ENCODE measurements around the gene NPM3. TPM values are rescaled to one million over a fixed set of nuclear protein-coding genes. Genes with fewer than 3 reads are reported as not detected.

Gene NPM3
- total RNA-seq, 1 experiment from 2014 or later = 260 TPM

DNA sequence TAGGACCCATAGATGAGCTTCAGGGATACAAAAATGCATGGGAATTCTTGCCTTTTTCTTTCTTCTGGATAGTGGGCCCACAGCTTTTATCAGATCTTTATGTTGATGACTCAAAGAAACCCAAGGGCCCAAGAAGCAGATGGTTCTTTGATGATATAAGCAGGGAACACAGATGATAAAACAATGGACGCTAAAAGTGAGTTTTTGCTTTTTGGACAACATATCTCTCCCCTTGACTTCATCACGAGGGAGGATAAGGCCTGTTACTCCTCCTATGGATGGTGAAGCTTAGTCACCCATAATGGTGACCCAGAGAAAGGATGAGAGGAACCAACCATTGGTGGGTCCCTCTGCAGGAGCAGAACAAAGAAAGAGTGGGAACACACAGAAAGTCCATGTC, 41.5 kb upstream of the NPM3 start (continued):
- TF ChIP-seq MAX (CRISPR knock-in tag; IDR thresholded peaks at IDR 0.05) (no peak), HMGA2 (CRISPR knock-in tag; IDR thresholded peaks at IDR 0.05) (no peak)

DNA sequence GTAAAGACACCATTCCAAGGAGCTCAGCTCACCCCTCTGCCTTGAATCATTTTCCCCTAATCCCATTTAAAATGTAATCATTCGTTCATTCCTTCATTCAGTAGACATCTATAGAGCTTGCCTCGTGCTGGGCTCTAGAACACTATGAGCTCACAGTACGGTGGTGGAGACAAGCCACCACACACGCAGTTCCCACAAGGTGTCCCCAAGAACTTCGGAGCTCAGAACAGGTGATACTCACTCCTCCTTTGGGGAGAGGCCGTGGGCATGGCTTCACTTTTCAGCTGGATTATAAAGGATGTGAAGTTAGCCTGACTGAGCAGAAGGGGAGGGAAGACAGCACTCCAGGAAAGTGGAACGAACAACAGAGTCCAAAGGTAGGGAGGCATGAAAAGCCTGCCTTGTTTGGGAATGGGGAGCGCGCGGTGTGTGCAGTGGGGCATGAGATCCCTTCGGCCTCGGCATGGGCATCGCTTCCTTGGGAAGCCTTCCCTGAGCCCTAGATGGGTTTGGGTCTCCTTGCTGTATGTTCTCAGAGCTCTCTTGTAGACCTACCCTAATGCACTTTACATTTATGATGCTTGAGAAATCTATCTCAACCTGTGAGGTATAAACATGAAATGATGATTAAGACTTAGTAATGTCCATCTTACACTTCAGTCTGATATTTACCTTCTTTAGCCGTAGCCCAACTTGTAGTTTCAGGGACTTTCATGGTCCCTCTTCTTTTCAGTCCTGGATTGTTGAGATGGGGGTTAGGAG, 35.8 kb upstream of the NPM3 start:
- Mint-ChIP-seq H3K4me3 (peak overlapping the region; percentile 88), H3K9me3 (no peaks in the 10 kb centered on the region), H3K36me3 (no peaks in the 10 kb centered on the region), H3K27ac (peak overlapping the region; percentile 92), H3K4me1 (peaks cover 18% of the 10 kb centered on the region), H3K27me3 (ENCODE audit: low read depth) (no peaks in the 10 kb centered on the region)
- ChIA-PET POLR2A (interaction anchor here (0.5 to 3.2 kb wide), 16 partner anchors 10 to 1100 kb away, joined by 3 to 34 read pairs (median 6); partner anchors contain the start of genes ARMH3, DPCD, KCNIP2 and NPM3), CTCF (interaction anchor here (1.0 to 8.4 kb wide), 16 partner anchors 10 to 413 kb away, joined by 3 to 89 read pairs (median 10); partner anchors contain the start of genes KCNIP2 and NPM3)
- peak; percentile 36 for ATAC-seq
- peak; percentile 28 for DNase-seq (ENCODE audit: low spot score)
- TF ChIP-seq CBFB (CRISPR knock-in tag; IDR thresholded peaks at IDR 0.05; ENCODE audit: low read depth) (no peak), IRF1 (CRISPR knock-in tag; IDR thresholded peaks at IDR 0.05) (no peak), ZBTB43 (CRISPR knock-in tag; IDR thresholded peaks at IDR 0.05) (no peak), MAX (CRISPR knock-in tag; IDR thresholded peaks at IDR 0.05) (no peak), ZBTB21 (CRISPR knock-in tag; IDR thresholded peaks at IDR 0.05; ENCODE audit: borderline replicate concordance) (no peak), NR1H2 (CRISPR knock-in tag; IDR thresholded peaks at IDR 0.05) (no peak), ATF3 (CRISPR knock-in tag; conservative IDR thresholded peaks at IDR 0.05) (no peak), ZNF281 (CRISPR knock-in tag; IDR thresholded peaks at IDR 0.05) (no peak), NFATC4 (CRISPR knock-in tag; IDR thresholded peaks at IDR 0.05) (no peak), ZNF416 (CRISPR knock-in tag; IDR thresholded peaks at IDR 0.05) (no peak), FOXP1 (CRISPR knock-in tag; IDR thresholded peaks at IDR 0.05; ENCODE audit: borderline replicate concordance) (no peak)
- TF ChIP-seq, protein P1, sequence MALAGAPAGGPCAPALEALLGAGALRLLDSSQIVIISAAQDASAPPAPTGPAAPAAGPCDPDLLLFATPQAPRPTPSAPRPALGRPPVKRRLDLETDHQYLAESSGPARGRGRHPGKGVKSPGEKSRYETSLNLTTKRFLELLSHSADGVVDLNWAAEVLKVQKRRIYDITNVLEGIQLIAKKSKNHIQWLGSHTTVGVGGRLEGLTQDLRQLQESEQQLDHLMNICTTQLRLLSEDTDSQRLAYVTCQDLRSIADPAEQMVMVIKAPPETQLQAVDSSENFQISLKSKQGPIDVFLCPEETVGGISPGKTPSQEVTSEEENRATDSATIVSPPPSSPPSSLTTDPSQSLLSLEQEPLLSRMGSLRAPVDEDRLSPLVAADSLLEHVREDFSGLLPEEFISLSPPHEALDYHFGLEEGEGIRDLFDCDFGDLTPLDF (CRISPR knock-in tag; IDR thresholded peaks at IDR 0.05) = no peak
- TF ChIP-seq, protein P2, sequence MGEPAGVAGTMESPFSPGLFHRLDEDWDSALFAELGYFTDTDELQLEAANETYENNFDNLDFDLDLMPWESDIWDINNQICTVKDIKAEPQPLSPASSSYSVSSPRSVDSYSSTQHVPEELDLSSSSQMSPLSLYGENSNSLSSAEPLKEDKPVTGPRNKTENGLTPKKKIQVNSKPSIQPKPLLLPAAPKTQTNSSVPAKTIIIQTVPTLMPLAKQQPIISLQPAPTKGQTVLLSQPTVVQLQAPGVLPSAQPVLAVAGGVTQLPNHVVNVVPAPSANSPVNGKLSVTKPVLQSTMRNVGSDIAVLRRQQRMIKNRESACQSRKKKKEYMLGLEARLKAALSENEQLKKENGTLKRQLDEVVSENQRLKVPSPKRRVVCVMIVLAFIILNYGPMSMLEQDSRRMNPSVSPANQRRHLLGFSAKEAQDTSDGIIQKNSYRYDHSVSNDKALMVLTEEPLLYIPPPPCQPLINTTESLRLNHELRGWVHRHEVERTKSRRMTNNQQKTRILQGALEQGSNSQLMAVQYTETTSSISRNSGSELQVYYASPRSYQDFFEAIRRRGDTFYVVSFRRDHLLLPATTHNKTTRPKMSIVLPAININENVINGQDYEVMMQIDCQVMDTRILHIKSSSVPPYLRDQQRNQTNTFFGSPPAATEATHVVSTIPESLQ (CRISPR knock-in tag; IDR thresholded peaks at IDR 0.05) = no peak
- TF ChIP-seq, protein P3, sequence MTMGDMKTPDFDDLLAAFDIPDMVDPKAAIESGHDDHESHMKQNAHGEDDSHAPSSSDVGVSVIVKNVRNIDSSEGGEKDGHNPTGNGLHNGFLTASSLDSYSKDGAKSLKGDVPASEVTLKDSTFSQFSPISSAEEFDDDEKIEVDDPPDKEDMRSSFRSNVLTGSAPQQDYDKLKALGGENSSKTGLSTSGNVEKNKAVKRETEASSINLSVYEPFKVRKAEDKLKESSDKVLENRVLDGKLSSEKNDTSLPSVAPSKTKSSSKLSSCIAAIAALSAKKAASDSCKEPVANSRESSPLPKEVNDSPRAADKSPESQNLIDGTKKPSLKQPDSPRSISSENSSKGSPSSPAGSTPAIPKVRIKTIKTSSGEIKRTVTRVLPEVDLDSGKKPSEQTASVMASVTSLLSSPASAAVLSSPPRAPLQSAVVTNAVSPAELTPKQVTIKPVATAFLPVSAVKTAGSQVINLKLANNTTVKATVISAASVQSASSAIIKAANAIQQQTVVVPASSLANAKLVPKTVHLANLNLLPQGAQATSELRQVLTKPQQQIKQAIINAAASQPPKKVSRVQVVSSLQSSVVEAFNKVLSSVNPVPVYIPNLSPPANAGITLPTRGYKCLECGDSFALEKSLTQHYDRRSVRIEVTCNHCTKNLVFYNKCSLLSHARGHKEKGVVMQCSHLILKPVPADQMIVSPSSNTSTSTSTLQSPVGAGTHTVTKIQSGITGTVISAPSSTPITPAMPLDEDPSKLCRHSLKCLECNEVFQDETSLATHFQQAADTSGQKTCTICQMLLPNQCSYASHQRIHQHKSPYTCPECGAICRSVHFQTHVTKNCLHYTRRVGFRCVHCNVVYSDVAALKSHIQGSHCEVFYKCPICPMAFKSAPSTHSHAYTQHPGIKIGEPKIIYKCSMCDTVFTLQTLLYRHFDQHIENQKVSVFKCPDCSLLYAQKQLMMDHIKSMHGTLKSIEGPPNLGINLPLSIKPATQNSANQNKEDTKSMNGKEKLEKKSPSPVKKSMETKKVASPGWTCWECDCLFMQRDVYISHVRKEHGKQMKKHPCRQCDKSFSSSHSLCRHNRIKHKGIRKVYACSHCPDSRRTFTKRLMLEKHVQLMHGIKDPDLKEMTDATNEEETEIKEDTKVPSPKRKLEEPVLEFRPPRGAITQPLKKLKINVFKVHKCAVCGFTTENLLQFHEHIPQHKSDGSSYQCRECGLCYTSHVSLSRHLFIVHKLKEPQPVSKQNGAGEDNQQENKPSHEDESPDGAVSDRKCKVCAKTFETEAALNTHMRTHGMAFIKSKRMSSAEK (CRISPR knock-in tag; IDR thresholded peaks at IDR 0.05; ENCODE audit: borderline replicate concordance) = no peak
- TF ChIP-seq, protein P4, sequence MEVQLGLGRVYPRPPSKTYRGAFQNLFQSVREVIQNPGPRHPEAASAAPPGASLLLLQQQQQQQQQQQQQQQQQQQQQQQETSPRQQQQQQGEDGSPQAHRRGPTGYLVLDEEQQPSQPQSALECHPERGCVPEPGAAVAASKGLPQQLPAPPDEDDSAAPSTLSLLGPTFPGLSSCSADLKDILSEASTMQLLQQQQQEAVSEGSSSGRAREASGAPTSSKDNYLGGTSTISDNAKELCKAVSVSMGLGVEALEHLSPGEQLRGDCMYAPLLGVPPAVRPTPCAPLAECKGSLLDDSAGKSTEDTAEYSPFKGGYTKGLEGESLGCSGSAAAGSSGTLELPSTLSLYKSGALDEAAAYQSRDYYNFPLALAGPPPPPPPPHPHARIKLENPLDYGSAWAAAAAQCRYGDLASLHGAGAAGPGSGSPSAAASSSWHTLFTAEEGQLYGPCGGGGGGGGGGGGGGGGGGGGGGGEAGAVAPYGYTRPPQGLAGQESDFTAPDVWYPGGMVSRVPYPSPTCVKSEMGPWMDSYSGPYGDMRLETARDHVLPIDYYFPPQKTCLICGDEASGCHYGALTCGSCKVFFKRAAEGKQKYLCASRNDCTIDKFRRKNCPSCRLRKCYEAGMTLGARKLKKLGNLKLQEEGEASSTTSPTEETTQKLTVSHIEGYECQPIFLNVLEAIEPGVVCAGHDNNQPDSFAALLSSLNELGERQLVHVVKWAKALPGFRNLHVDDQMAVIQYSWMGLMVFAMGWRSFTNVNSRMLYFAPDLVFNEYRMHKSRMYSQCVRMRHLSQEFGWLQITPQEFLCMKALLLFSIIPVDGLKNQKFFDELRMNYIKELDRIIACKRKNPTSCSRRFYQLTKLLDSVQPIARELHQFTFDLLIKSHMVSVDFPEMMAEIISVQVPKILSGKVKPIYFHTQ (CRISPR knock-in tag; IDR thresholded peaks at IDR 0.05) = no peak
